Mucosa of gallbladder (tissue), 1 donor: ENCODE measurements around the gene BAHD1. TPM values are rescaled to one million over a fixed set of nuclear protein-coding genes. Genes with fewer than 3 reads are reported as not detected.

Experiments
- DNase-seq: peaks from one replicate; pipeline ENCODE4 v3.0.0-alpha.2; 2020; ENCODE audit warnings: low spot score
- total RNA-seq: library from RNA; stranded (reverse); gene quantifications from one replicate; pipeline ENCODE4 v1.2.1, GENCODE V29; 2021
- donor health status: DM: no; HTN: no; CAD: no.

Gene BAHD1
- total RNA-seq, 1 donor from 2014 or later, result 33.1 TPM

DNA sequence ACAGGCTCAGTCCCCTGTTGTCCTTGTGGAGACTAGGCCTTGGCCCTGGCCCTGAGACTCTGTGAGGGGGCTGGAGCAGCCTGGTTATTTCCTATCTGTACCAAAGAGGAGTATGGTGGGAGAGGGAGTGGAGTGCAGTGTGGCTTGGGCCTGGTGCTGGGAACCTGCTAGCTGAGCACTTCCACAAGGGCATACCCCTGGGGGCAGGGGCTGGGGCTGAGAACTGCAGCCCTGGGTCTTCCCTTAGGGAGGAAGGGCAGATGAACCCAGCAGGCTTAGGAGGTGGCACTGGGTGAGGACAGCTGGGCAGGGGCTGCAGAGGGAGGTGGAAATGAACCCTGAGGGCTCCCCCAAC, 26.5 kb downstream of the BAHD1 start:
- DNase-seq, result no peak

GRCh38 chr15:40468898-40469331, 28.2 kb downstream of the BAHD1 start:
- no peak for DNase-seq

DNA sequence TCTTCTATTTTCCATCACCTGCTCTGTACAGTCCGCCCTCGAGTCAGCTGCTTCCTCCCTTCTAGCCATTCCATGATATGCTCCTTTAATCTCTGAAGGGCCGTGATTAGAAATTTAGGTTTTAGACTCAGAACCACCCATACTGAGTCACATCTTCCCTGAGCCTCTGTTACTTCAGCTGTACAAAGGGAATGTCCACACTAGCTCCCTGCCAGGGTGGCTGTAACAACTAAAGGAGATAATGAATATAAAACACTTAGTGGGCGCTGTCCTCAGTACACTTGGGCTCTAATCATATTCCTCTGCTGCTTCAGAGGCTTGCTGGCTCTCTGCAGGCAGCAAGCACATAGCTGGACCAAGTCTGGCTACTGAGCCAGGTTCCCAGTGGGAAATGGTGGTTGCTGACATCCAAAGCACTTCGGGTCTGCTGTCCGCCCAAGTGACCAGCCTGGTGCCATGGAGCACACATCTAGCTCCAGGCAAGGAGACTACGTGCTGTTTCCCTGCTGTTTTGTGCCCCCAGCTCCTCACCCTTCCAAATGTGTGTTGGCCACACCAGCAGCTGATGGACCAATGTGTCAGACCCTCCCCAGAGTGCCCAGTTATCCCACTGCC, 29.1 kb downstream of the BAHD1 start:
- no peak for DNase-seq

DNA sequence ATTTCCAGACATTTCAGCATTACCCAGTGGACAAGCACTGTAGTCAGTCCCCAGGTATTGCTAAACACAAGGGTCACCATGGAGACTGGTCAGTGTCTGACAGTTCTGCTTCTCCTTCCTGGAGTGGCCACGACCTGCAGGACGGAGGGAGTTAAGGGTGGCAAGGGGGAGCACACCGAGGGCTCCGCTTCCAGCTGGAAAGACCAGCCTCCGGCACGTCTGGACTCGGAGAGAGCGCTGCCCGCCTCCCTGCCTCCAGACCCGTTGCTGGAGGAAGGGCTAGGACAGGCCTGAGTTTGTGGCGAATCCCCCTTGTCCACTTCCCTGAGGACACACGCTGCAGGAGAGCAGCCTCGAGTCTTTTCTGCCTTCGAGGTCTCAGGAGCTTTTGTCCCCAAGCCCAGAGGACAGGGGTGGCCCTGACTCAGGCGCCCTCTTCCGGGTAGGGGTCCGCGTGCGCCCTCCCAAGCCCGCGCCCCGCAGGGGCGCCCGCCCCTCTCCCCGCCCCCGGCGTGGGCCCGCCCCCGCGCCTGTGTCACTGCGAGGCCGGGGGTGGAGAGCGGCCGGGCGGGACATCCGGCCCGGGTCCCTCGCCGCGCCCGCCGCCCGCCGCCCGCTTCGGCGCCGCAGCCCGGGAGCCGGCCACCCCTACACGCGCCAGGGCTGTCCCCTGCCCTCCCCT, 29.8 kb downstream of the BAHD1 start, which contains the start of gene CHST14:
Gene CHST14 (plus strand): TSS at position 562 of the 682 bp plus-strand sequence. CDS start 230 bp downstream, outside the sequence.
- DNase-seq, result peak; percentile 22

DNA sequence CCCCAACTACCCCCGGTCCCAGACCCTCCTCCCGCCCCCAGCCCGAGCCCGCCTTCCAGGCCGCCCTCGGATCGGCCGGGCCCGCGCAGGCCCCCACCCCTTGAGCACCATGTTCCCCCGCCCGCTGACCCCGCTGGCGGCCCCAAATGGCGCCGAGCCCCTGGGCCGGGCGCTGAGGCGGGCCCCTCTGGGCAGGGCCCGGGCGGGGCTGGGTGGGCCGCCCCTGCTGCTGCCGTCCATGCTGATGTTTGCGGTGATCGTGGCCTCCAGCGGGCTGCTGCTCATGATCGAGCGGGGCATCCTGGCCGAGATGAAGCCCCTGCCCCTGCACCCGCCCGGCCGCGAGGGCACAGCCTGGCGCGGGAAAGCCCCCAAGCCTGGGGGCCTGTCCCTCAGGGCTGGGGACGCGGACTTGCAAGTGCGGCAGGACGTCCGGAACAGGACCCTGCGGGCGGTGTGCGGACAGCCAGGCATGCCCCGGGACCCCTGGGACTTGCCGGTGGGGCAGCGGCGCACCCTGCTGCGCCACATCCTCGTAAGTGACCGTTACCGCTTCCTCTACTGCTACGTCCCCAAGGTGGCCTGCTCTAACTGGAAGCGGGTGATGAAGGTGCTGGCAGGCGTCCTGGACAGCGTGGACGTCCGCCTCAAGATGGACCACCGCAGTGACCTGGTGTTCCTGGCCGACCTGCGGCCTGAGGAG, 30.5 kb downstream of the BAHD1 start:
- DNase-seq, result no peak

DNA sequence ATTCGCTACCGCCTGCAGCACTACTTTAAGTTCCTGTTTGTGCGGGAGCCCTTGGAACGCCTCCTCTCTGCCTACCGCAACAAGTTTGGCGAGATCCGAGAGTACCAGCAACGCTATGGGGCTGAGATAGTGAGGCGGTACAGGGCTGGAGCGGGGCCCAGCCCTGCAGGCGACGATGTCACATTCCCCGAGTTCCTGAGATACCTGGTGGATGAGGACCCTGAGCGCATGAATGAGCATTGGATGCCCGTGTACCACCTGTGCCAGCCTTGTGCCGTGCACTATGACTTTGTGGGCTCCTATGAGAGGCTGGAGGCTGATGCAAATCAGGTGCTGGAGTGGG, 31.0 kb downstream of the BAHD1 start:
- DNase-seq, result no peak

DNA sequence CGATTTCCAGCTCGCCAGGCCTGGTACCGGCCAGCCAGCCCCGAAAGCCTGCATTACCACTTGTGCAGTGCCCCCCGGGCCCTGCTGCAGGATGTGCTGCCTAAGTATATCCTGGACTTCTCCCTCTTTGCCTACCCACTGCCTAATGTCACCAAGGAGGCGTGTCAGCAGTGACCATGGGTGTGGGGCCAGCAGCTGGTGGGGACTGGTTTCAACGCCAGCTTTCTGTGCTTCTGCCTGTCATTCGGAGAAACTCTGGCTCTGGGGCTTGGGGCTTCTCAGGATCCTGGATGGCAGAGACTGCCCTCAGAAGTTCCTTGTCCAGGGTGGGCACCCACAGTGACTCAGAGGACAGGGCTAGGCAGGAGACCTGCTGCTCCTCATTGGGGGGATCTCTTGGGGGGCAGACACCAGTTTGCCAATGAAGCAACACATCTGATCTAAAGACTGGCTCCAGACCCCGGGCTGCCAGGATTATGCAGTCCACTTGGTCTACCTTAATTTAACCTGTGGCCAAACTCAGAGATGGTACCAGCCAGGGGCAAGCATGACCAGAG, 31.5 kb downstream of the BAHD1 start:
- no peak for DNase-seq

DNA sequence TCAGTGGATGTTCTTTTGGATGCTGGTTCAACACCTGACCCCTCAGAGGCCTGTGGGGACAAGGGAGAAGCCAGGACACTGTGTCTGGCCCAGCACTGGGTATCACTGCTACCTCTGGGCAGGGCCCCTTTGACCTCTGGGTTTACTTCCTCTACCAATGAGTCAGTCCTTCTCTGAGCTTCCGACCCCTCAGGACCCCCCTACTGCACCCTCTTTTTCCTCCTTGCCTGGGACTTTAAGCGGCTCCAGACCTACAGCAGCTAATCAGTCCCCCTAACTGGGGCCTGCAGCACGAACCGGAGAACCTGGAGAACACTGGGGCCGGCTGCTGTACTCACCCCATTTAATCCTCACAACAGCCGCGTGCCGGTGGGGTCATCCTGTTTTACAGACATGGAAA, 33.8 kb downstream of the BAHD1 start:
- no peak for DNase-seq

DNA sequence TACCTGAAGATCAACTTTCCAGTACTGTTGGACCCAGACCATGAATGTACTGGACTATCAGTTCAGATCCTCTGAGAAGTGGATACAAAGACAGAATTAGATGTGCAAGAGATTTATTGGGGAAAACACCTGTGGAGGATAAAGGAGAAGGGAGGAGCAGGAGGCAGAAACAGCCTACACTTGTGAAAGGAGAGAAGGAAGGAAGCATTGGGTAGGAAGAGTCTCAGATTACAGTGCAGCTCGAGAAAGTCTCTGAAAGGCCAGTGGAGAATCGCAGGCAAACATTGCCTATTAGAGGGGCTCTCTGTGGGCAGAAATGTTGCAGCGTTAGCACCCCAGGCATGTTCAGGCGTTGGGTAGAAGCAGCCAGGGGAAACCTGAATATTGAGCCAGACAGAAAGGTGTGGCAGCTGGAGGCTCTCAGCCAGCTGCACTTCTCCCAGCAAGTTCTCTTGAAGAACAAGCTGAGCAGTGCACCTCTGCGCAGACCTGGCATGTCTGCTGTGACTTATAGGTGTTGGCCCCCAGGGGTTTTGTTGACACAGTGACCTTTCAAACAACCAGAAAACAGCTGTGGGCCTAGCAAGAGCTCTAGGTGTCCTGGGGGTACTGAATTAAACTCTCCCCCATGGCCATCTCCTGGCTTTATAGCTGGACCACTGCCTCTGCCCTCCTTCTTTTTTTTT, 37.0 kb downstream of the BAHD1 start:
- no peak for DNase-seq

GRCh38 chr15:40479024-40479423, 38.3 kb downstream of the BAHD1 start:
- DNase-seq, result no peak

- no peak for DNase-seq
These were observed 40.8 kb downstream of the BAHD1 start for GRCh38 chr15:40481341-40482074.

GRCh38 chr15:40483919-40484318, 43.2 kb downstream of the BAHD1 start:
- DNase-seq, result no peak

- no peak for DNase-seq
These were observed 45.5 kb downstream of the BAHD1 start for GRCh38 chr15:40486066-40486770.

GRCh38 chr15:40487816-40488682, 47.3 kb downstream of the BAHD1 start:
- DNase-seq, result no peak

DNA sequence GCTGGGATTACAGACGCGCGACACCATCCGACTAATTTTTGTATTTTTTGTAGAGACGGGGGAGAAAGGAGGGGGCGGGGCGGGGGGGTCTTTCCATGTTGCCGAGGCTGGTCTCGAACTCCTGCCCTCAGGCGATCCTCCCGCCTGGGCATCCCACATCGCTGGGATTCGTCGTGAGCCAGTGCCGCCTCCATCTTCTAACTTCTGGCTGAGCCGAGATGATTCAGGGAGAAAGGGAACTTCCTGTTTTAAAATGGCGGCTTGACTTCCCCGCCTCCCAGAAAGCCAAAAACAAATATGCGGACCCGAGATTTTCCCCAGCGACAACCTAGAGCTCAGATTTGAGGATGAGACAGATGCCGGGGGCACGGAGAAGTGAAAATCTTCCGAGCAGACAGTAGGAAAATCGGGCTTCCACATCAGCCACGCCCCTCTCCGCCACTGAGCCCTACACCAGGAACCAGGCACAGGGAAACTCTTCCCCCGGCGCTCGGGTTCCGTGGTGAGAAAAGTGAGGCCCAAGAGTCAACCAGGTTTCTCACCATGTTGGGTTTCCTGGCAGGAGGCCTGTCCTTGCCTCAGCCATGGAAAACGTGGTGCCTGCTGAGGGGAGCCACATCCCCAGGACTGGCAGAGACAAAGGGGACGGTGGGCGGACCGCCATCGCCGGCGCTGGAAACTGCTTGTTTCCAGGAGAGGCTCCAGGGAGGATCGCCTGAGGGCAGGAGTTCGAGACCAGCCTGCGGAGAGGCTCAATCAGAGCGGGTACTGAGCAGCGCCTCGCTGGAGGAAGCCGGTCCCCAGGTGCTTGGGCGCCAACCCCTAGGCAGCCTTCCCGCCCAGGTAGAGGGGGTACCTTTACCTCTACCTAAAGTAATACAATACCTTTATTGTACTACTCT, 48.8 kb downstream of the BAHD1 start:
- DNase-seq, result no peak

DNA sequence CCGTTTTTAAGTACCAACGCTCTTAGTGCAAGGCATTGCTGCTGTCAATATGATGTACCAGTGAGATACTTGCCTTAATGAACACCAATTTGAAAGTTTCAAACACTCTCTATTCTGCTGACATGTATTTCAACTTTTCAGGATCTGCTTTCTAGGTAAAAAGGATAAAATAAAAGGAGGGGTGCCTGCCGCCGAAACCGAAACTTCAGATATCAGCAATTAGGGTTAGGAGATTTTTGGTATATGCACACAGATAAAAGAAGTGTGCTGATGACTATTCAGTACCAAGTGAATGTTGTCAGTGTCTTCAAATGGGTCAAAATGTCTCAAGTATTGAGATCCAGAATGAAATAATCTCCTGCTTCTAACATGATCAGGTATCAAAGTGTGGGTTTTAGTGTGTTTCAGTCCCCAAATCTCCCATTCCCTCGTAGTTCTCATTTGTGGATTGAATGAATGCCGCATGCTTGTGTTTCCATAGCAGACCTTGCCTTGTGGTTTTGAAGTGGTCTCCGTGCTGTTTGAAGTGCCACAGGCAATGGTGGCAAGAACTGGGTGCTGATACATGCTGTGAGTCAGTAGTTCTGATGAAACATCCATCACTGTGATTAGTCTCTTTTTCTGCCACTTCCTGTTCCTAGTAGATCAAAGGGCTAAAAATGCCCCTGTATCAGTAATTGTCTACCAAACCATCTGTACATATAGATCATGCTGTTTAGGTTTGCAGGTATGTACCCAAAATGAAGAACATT, 52.5 kb downstream of the BAHD1 start:
- DNase-seq, result no peak

DNA sequence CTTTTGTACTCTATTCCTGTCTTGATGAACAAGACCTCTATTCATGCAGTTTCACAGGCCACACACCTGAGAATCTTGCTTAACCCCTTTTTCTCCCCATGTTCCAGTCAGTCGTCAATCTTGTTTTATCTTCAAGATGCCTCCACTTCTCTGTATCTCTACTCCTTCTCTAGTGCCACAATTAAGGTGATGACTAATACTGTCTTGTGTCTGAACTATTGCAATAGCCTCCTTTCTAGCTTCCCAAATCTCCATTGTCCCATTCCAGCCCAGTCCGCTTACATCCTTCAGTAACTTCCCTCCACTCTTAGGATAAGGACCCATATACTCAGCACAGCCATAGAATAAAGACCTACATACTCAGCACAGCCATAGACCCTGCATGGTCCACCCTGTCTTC, 54.8 kb downstream of the BAHD1 start:
- no peak for DNase-seq

DNA sequence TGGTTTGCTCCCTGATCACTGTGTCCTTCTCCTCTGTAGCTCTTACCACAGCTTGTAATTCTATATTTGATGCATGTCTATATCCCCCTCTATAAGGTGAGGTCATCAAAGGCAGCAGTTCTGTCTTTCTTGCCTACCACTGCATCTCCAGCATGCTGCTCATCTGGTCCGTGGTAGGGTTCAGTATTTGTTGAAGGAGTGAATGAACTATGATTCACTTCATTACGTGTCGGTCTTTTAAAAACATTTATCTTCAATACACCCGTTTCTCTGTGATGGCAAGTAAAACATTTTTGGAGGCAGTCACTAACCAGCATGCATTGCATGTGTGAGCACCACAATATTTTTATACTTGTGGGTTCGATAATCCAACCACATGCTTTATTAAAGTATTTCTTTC, 57.7 kb downstream of the BAHD1 start:
- no peak for DNase-seq
